Liver (tissue), 3 donors: ENCODE results near the gene GPC3.

ENCODE experiments used
- CTCF ChIP-seq: fragments of 150-350 bp; IDR thresholded peaks from 2 replicates; pipeline ENCODE4 v1.5.1; 2017; ENCODE audit warnings: improper control_type of control experiment, low read depth, low read length; ENCODE audit not compliant: missing input control
- EGR1 ChIP-seq, 2 donors: IDR thresholded peaks; 2 replicates each; pipeline ENCODE4 v1.6.1; 2016 to 2018; ENCODE audit warnings: antibody characterized with exemption in 2 of 2, low read depth in 2 of 2
- GABPA ChIP-seq, 2 donors: IDR thresholded peaks in 1 of 2; conservative IDR thresholded peaks in 1 of 2; 2 replicates each; pipeline ENCODE4 v1.6.1; 2016; ENCODE audit warnings: antibody characterized with exemption in 2 of 2, mild to moderate bottlenecking in 1 of 2, moderate library complexity in 1 of 2
- HNF4G ChIP-seq: IDR thresholded peaks from 2 replicates; pipeline ENCODE4 v1.6.1; 2016; ENCODE audit warnings: antibody characterized with exemption
- JUND ChIP-seq, 2 donors: IDR thresholded peaks; 2 replicates each; pipeline ENCODE4 v1.6.1; 2016; ENCODE audit warnings: antibody characterized with exemption in 2 of 2
- RAD21 ChIP-seq, 2 donors: IDR thresholded peaks; 2 replicates each; pipeline ENCODE4 v1.6.1; 2016; ENCODE audit warnings: antibody characterized with exemption in 2 of 2, mild to moderate bottlenecking in 2 of 2
- REST ChIP-seq: IDR thresholded peaks from 2 replicates; pipeline ENCODE4 v1.6.1; 2016; ENCODE audit warnings: antibody characterized with exemption, mild to moderate bottlenecking
- RXRA ChIP-seq, 2 donors: IDR thresholded peaks; 2 replicates each; pipeline ENCODE4 v1.6.1; 2017 to 2018; ENCODE audit warnings: antibody characterized with exemption in 2 of 2, mild to moderate bottlenecking in 1 of 2
- SP1 ChIP-seq: IDR thresholded peaks from 2 replicates; pipeline ENCODE4 v1.6.1; 2018; ENCODE audit warnings: antibody characterized with exemption, mild to moderate bottlenecking
- TAF1 ChIP-seq: conservative IDR thresholded peaks from 2 replicates; pipeline ENCODE4 v1.6.1; 2016; ENCODE audit warnings: antibody characterized with exemption, mild to moderate bottlenecking
- YY1 ChIP-seq: IDR thresholded peaks from 2 replicates; pipeline ENCODE4 v1.6.1; 2016; ENCODE audit warnings: antibody characterized with exemption, mild to moderate bottlenecking
- donor health status: healthy.
- donor health status: healthy.

- TF ChIP-seq JUND (IDR thresholded peaks at IDR 0.05) (no peak), CTCF (no peak), TAF1 (no peak), REST (no peak), HNF4G (no peak), EGR1 (IDR thresholded peaks at IDR 0.05; ENCODE audit: low read depth in 2 of 2) (no peak), YY1 (no peak), RAD21 (IDR thresholded peaks at IDR 0.05) (no peak), GABPA (IDR thresholded peaks at IDR 0.05 in 1 of 2, conservative IDR thresholded peaks at IDR 0.05 in 1 of 2) (no peak), RXRA (IDR thresholded peaks at IDR 0.05) (no peak), SP1 (no peak)
These were observed 327.0 kb downstream of the GPC3 start for GRCh38 chrX:133658293-133658911.
